ENCODE measurements around the gene FBXO24.

DNA sequence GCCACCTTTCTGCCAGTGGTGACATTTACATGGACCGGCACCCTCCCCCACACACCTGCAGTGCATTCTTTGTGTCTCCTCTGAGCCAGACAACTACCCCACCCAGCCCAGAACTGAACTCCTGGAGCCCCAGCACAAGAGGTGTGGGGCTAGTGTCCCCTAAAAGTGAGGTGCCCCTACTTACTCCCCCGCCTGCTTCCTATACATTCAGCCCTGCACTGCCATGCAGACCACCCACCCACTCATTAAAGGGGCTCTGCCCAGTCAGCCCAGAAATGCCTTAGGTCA, 14.4 kb upstream of the FBXO24 start:
- TF ChIP-seq, protein P1, sequence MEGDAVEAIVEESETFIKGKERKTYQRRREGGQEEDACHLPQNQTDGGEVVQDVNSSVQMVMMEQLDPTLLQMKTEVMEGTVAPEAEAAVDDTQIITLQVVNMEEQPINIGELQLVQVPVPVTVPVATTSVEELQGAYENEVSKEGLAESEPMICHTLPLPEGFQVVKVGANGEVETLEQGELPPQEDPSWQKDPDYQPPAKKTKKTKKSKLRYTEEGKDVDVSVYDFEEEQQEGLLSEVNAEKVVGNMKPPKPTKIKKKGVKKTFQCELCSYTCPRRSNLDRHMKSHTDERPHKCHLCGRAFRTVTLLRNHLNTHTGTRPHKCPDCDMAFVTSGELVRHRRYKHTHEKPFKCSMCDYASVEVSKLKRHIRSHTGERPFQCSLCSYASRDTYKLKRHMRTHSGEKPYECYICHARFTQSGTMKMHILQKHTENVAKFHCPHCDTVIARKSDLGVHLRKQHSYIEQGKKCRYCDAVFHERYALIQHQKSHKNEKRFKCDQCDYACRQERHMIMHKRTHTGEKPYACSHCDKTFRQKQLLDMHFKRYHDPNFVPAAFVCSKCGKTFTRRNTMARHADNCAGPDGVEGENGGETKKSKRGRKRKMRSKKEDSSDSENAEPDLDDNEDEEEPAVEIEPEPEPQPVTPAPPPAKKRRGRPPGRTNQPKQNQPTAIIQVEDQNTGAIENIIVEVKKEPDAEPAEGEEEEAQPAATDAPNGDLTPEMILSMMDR (IDR thresholded peaks at IDR 0.05) = no peak
- no peak for TF ChIP-seq POLR2A (IDR thresholded peaks at IDR 0.05)

Measured in body of pancreas (tissue), 4 donors.